Anterior cingulate cortex (tissue), 58 donors: ENCODE measurements around the gene NR1D1.
"Not testable (repeated sequence)": the region's sequence is repeated elsewhere in the genome, so short reads cannot be mapped to it uniquely, and the experiment has no call there.

Source experiments
- DNase-seq, 58 donors: peaks; one replicate each; lab custom pipeline; 2025; lab: John Stamatoyannopoulos, UW

NR1D1 gene

DNA sequence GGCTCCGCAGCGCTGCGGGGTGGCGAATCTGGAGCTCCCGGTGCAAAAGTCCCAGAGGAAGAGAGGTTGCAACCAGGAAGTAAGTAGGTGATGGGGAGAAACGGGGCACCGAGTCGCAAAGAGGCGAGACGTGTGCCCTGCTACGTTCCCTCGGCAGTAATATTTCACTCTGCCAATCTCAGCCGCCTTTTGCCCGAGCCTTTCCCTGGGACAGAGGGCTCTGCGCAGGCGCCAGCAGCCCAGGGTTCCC, at the start of gene NR1D1:
NR1D1 (minus strand) TSS at position 171 of the 250 bp plus-strand sequence. CDS start 495 bp downstream, outside the sequence.
- DNase-seq: no peak

- DNase-seq: no peak
Measured at GRCh38 chr17:40148527-40148926, 48.1 kb upstream of the NR1D1 start.

- no peak for DNase-seq
Measured at GRCh38 chr17:40145476-40145875, 45.1 kb upstream of the NR1D1 start.

DNA sequence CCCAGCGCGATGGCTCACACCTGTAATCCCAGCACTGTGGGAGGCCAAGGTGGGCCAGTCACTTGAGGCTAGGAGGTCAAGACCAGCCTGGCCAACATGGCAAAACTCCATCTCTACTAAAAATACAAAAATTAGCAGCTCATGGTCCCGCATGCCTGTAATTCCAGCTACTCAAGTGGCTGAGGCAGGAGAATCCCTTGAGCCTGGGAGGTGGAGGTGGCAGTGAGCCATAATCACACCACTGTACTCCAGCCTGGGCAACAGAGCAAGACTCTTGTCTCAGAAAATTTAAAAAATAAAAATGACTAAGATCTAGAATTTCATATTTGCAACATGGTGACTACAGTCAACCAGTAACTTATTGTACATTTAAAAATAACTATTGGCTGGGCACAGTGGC, 42.8 kb upstream of the NR1D1 start:
- DNase-seq: not testable (repeated sequence)

GRCh38 chr17:40139566-40140058, 39.2 kb upstream of the NR1D1 start:
- peak in 11 of 58 donors; percentile 27 to 64 (median 41) for DNase-seq

DNA sequence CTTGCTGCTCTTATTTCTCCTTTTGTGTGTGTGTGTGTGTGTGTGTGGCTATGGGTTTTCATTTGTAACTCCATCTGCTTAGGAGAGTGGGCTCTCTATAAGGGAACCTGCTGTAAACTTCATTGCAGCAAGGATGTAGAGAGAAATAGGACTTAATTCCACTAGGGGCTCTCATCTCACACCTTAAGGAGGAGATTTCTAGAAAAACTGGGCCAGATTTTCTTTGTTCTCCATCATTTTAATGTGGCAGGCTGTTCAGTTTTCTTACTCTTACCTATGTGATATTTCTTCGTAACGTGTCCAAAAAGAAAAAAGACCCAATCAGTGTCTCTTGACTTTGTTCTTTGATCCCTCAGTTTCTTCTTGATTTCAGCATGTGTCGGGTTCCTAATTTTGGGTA, 35.4 kb upstream of the NR1D1 start:
- DNase-seq: no peak

DNA sequence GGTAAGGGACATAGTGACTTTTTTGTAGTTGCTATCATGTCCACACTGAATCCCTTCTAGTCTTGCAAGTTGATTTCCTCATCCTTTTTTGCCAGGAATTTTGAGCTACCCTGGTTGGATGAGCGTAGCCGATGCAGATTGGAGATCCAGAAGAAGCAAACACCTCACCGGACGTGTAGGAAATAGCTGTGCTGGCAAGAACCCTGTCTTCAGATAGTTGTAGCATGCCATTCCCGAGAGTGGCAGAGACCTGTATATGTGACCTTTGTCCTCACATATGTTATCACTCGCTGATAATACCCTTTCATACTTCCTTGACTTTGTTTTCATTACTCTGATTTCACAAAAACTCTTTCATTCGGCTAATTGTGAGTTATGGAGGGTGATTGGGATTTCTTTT, 33.8 kb upstream of the NR1D1 start:
- DNase-seq: no peak

DNA sequence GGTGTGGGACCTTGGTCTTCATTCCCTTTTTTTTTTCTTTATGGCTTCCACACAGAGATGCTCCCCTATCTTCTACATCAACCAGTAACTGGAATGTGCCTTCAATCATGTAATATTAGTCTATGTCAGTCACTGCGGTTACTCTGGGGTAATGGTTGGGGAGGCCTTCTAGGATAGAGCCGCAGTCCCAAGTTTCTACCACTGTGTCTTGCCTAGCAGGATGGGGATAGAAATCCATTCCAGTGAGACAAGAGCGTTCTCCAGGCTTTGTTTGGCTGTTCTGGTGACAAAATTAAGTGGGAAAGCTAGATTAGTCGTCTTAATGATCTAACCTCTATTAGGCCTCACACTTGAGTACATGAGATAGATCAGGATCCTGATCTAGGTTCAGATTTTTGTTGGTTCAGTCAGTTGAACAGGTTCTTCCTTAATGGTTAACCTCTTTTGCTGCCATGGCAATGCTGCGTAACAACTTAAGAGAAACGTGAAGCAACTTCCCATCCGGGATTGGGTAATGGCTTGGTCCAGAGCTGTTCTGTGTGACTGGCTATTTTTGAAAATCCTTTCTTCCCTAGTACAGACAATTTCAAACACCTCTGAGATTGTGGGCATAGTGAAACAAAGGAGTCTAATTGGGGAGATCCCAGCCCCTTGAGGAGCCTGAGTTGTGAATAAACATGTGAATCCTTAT, 30.1 kb upstream of the NR1D1 start:
- peak in 2 of 58 donors; percentile 3 to 44 for DNase-seq

- no peak for DNase-seq
Measured at GRCh38 chr17:40129498-40129897, 29.1 kb upstream of the NR1D1 start.

DNA sequence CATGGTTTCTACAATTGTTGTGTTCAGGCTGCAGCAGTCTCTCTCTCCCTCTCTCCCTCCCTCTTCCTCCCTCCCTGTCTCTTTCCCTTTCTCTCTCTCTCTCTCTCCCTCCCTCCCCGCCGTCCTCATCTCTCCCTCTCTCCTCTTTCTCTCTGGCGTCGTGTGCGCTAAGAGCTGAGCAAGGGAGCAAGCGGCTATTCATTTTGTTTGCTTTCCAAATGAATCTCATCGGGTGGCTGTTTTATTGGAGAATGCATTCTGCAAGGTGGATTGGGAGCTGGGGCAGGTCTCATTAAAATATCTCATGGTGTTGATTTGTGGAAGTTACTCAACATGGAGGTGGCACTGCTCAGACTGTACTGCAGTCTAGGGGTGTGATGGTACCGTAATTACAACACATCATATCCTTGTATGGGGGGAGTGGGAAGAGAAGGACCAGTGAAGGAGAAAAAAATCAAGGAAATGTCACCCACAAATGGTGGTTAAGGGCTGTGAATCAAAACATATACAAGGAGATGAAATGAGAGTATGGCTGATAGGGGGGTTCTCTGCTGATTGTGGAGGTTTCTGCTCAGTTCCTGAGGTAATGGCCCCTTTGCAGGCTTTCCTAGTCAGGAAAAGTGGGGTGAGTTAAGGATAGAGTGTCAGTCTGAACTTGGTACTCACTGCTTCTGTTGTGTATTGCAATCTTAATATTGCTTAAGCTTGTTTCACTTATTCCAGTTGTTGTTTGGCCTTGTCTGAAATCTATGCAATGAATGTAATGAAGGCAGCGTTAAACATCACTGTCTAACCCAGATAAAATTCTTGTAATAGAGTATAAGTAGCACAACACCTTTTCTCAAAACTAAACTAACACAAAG, 24.1 kb upstream of the NR1D1 start:
- peak in 11 of 58 donors; percentile 10 to 39 (median 26) for DNase-seq

DNA sequence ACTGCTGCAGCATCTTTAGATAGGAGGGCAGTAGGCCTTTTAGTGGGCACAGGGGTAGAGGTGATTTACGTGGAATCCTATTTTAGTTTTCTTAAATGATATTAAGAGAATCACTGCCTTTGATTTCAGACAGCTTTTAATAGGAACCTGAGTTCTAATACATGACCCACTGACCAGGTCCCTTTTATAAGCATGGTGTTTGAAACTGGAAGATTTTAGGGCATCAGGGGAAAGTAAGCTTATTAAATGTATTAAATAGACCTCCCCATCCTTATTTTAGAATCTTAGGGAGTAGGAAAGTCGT, 23.4 kb upstream of the NR1D1 start:
- no peak for DNase-seq

DNA sequence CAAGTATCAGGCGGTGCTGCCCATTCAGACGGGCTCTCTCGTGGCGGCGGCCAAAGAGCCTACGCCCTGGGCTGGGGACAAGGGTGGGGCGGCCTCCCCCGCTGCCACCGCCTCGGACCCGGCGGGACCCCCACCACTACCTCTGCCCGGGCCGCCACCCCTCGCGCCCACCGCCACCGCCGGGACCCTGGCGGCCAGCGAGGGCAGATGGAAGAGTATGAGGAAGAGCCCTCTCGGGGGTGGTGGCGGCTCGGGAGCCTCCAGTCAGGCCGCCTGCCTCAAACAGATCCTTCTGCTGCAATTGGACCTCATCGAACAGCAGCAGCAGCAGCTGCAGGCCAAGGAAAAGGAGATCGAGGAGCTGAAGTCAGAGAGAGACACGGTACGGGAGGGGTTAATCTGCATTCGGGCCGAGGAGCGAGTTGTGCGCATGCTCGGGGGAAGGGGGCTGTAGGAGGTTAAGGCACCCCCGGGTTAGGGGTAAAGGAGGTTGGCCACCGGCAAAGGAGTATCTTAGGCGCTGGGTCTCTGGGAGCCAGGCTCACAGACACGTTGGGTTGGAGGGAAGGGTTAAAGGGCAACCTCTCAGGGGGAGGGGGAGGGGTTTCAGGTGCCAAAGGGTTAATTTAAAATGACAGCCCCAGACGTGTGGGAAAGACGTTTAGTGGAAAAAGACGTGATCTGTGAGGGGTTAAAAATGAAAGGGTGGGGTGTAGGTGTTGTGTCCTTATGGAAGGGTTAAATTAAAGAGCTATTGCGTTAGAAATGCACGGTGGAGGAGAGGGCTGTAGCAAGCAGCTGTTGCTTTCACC, 22.8 kb upstream of the NR1D1 start:
- peak in 41 of 58 donors; percentile 15 to 66 (median 36) for DNase-seq

DNA sequence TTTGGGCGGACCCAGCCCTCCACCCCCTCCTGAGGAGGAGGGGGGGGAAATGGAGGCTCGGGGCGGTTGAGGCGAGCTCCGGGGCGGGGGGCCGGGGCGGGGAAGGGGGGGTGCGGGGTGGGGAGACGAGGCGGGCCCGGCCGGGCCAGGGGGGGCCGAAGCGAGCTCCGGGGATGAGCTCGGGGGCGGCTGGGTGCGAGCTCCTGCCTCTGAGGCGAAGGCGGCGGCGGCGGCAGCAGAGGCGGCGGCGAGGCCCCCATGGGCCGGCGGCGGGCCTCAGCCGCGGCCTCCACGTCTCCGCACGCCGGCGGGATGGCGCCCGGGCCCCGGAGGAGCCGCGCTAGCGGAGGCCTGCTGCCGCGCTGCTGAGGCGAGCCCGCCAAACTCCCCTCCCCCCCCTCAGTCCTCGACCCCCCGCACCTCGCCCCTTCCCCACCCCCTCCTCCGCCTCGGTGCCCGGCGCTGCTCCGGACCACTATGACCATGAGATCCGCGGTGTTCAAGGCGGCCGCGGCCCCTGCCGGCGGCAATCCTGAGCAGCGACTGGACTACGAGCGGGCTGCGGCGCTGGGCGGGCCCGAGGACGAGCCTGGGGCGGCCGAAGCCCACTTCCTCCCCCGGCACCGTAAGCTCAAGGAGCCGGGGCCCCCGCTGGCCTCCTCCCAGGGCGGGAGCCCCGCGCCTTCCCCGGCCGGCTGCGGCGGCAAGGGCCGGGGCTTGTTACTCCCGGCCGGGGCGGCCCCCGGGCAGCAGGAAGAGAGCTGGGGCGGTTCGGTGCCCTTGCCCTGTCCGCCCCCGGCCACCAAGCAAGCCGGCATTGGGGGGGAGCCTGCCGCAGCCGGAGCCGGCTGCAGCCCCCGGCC, 22.0 kb upstream of the NR1D1 start:
- DNase-seq: peak in 24 of 58 donors; percentile 46 to 85 (median 70)

GRCh38 chr17:40121181-40122135, 21.1 kb upstream of the NR1D1 start, which contains the start of gene MSL1:
TSS of gene MSL1 (plus strand) at chr17:40121971. CDS start at chr17:40122613, 642 bp downstream.
- peak in 56 of 58 donors; percentile 37 to 89 (median 81) for DNase-seq

GRCh38 chr17:40115101-40115436, 14.7 kb upstream of the NR1D1 start:
- no peak for DNase-seq

- no peak for DNase-seq
Measured at GRCh38 chr17:40113907-40114245, 13.5 kb upstream of the NR1D1 start.

GRCh38 chr17:40113110-40113906, 12.9 kb upstream of the NR1D1 start:
- DNase-seq: peak; percentile 50 to 97 (median 91)

DNA sequence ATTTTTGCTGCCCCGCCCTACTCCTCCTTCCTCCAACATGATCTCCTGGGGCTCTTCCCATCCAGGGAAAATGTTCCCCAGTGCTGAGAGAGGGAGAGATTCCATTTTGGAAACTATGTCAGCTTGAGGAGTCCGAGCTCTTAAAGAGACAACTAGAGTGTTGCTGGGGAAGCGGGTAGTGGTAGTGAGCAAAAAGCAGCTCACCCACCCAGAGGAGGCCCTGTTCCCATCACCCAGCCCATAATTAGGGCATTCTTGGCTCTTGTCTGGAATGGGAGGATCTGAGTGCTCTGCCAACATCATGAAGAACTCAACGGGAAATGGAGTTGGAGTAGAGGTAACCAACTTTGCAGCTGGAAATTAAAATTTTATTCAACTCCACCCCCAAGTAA, 12.3 kb upstream of the NR1D1 start:
- no peak for DNase-seq
